GM19452 (cell line): ENCODE measurements around the gene ASB1.
"Not testable (repeated sequence)": the region's sequence is repeated elsewhere in the genome, so short reads cannot be mapped to it uniquely, and the experiment has no call there.

ENCODE experiments used
- ATAC-seq: cut with Tn5 transposase; IDR thresholded peaks from one replicate; pipeline ENCODE4 v1.9.1; 2021; ENCODE audit not compliant: unreplicated experiment

Gene ASB1

DNA sequence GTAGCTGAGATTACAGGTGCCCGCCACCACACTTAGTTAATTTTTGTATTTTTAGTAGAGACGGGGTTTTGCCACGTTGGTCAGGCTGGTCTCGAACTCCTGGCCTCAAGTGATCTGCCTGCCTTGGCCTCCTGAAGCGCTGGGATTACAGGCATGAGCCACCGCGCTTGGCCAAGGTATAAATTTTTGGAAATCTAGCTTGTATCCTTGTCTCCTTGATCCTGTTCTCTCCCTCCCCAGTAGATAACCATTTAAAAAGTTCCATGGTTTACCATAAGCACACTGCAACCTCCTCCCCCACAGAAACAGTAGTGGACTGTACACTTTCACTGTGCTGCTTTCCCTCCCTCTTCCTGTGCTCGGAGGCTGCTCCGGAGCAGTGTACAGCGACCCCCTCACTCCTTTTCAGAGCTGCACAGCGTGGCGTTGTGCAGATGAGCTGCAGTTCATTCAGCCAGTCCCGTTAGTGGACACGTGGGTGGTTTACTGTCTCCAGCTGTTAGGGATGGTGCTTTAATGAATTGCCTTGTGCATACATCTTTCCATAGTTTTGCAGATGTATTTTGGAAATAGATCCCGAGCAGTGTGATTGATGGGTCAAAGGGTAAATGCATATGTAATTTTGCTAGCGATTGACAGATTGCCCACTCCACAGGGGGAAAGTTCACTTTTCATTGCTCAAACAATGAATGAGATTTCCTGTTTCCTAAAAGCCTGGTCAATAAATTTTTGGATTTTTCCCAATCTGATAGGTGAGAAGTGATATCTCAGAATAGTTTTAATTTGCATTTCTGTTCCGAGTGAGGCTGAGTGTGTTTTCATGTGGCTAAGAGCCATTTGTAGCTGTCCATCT is 14.8 kb downstream of the ASB1 start:
- no peak for ATAC-seq

DNA sequence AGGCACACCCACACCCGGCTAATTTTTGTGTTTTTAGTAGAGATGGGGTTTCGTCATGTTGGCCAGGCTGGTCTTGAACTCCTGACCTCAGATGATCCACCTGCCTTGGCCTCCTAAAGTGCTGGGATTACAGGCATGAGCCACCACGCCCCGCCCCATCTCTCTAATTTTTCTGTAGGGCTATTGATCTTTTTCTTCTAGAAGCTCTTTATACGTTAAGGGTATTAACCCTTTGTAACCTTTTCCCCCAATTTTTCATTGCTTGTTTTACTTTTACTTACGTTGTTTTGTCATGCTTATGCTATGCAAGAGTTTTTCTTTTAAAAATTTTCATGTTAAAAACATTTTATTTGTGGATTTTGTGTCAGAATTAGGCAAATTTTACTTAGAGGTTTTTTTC is 15.5 kb downstream of the ASB1 start:
- not testable (repeated sequence) for ATAC-seq

DNA sequence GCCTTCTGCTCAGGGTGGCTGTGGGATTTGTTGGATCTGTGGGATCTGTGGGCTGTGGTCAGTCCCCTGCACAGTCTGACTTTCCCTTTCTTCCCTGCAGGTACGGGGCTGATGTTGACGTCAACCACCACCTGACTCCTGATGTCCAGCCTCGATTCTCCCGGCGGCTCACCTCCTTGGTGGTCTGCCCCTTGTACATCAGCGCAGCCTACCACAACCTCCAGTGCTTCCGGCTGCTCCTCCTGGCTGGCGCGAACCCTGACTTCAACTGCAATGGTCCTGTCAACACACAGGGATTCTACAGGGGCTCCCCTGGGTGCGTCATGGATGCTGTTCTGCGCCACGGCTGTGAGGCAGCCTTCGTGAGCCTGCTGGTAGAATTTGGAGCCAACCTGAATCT is 17.5 kb downstream of the ASB1 start:
- no peak for ATAC-seq

DNA sequence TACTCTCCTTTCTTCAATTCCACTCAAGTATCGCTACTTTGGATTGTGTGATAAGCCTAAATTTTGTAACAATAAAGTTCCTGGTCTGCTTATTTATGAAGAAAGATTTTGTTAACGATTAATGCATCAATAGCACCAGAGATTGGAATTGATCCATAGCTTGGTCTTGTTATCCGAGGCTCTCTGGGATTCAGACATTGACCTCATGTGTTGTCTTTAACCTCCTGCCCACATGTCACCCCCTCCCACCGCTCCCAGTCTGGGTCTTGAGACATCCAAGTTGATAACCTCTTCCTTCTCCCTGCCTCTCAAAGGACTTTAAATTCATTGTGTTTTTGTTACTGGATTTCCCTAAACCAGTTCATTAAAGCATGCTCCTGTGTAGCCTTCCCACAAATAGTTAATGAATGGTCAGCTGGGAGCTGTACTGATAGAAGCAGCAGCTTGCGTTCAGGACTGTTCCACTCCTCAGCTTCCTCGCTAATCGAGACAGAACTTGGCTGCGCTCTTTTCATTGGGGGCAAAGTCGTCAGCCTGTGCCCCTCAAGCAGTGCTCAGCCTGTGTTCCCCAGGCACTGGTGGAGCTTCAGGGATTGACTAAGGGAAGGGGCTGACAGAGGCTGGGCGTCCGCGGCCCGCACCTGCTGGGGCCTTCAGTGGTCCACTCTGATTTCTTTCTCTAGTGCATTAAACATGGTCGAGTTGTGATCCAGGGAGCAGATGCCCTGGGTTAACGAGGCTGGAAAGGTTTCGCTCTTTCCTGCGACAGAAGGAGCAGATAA is 18.9 kb downstream of the ASB1 start:
- no peak for ATAC-seq

DNA sequence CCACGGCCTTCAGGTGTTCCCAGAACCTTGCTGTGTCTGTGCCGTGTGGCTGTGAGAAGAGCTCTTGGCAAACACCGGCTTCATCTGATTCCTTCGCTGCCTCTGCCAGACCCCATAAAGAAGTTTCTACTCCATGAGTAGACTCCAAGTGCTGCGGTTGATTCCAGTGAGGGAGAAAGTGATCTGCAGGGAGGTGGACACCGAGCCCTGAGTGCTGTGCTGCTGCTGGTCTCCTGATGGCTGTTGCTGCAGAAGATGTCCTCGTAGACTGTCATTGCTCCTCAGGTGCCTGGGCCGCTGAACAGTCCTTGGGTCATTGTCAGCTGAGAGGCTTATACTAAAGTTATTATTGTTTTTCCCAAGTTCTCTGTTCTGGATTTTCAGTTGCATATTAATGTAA is 19.6 kb downstream of the ASB1 start:
- ATAC-seq = no peak

DNA sequence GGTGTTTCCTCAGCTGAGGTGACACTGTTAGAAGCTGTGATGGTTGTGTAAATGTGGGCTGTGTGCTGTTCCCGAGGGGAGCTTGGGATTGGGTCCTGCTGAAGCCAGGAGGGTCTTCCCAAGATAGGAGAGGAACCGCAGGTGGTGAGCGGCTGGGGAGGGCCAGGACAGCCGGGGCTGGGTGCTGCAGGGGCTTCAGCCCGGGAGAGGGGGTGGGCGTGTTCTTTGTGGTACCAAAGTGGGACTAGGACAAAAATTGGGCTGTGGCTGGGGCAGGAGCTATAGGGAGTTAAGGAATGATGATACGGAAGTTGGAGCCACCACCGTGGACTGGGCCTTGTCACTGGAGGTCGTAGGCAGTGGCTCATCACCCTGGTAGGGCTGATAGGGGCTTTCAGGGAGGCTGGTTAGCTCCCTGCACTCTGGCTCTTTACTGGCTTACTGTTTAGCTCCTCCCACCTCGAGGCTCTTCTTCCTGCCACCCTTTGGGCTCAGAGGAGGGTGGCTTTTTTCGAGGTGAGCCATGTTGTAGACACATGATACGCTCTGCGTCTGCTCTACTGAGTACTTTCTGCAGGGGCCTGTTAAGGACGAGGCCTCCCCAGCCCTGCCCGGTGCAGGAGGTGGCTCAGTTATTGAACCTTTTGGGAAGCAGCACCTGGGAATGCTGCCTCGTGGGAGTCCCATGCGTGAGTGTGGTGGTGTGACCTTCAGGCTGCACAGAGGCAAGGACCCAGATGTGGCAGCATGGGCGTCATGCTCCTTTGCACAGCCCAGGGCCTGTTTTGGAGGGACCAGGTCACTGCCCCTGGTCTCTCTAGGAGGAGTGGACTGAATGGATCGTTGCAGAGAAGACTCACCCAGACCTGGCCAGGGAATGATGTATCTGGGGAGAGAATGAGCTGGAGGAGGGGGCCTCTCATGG is 21.6 kb downstream of the ASB1 start:
- no peak for ATAC-seq

DNA sequence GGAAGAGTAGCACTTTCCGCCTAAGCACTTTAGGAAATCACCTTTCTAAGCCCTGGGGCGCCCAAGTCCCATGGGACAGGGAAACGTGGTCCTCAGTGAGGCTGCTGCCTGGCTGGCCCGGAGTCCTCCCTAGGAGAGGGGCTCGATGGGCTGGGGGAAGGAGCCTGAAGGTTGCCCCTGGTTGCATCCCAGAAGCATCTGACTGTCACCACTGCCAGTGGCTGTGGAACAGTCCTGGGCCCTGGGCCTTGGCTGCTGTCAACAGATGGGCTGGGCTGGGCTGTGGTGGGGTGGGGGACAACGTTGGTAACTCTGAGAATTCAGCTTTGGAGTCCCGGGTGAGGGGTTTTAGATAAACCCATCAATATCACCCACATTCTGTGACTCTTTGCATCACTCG is 22.5 kb downstream of the ASB1 start:
- no peak for ATAC-seq

DNA sequence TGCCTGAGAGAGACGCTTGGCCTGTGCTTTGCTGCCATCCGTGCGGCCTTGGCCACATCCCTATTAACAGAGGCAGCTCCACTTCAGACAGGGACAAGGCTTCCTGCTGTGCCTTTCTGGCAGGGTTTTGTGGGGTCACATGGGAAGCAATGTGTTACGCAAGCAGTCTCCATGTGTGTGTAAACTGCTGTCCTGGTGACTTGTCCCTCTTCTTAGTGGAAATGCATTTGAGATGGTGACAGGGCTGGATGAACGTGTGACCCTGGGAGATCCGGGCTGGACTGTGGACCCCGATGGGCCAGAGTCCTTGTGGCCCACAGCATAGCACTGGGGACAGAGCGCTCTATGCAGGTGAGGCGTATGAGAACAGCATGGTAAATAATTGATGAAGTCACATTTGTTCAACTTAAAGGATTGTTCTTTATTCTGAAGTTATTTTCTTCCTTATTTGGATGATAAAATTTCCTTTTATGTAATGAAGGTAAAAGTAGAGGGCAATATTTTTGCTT is 23.2 kb downstream of the ASB1 start:
- no peak for ATAC-seq

DNA sequence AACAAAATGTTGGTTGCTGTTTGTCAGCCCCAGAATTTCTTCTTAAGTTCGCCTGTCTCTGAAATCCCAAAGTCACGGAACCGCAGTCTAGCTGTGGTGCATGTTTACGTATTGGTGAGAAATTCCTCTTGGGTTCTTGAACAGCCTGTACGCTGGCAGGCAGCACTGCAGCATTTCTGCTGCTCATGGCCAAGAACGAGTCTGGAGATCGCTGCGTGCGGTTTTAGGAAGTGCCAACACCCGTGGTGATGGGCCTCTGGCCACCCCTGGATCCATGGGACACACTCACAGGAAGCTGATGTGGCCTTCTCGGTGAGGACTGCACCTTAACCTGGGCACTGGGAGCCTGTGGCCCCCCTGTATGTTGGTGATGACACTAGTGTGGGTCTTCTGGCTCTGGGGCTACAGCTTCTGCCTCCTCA is 23.7 kb downstream of the ASB1 start:
- ATAC-seq = no peak

DNA sequence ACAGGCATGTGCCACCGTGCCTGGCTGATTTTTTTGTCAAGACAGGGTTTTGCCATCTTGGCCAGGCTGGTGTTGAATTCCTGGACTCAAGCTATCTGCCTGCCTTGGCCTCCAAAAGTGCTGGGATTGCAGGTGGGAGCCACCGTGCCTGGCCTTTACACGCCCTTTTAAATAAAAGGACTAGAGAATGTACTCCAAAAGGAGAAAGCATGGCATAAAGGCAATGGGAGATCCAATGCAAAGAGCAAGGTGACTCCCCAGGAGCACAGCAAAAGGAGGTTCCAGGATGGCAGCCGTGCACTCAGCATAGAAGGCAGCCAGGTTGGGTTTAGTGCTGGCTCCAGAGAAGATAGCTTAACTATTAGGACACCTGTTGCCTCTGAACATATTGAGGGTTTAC is 27.1 kb downstream of the ASB1 start:
- no peak for ATAC-seq

DNA sequence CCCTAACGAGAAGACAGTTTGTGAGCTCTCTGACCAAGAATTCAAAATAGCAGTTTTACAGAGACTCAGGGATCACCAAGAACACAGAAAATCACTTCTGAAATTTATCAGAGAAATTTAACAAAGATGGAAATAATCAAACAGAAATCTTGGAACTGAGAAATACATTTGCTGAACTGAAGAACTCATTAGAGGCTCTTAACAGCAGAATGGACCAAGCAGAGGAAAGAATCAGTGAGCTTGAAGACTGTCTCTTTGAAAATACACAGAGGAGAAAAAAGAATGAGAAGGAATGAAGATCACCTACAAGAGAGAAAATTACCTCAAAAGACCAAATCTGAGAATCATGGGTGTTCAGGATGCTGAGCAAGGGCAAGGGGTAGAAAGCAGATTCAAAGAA is 29.7 kb downstream of the ASB1 start:
- ATAC-seq = no peak

DNA sequence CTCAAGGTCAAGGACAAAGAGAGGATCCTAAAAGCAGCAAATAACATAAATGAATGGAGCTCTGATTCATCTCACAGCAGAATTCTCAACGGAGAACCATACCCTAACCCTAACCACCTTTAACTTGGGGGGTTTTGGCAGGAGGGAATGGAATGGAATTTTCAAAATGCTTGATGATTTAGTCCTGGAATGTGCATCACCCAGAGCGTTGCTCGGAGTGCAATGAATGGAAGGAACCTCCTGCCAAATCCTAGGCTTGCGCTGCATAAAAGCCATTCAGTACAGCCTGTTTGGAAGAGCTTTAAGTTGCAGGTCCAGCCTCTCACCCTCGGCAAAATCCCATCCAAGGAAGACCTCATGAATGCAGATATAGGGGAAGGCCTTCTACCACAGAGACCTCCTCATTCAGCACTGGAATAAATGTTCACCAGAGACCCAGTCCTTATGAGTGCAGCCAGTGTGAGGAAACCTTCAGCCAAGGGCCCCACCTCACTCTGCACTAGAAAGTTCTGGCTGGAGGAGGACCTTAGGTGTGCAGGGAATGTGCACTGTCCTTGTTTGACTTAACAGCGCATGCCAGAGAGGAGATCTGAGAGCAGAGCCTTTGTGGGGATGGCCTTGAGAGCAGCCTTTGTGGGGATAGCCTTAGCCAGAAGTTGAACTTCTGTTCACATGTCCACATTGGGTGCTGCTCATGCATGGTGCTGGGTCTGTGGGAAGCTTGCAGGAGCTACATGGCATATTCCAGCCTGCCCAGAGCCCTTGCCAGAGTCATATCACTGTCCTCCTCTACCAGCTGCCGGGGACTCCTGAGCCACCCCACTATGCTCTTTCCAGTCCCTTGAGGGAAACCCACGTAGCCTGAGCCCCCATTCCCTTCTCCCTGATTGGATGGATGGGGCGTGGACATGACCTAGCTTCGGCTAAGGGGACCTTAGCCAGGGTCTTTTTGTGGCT is 30.5 kb downstream of the ASB1 start:
- ATAC-seq = no peak

DNA sequence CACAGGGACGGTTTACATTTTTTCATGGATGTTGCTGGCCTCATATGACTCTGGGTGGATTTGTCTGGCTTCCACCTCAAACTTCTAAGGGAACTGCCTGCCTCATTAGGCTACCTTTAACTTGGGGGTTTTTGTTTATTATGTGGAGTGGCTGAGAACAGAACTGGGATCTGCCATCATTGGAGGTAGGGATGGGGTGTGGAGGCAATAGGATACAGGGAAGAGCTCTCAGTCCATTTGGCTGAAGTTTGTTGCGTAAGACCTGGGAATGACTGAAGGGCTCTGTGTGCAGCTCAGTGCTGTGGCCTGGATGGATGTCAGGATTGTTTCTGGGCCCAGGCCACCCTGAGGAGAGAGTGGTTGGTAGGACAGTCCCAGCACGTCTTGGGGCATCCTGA is 31.2 kb downstream of the ASB1 start:
- ATAC-seq = no peak

DNA sequence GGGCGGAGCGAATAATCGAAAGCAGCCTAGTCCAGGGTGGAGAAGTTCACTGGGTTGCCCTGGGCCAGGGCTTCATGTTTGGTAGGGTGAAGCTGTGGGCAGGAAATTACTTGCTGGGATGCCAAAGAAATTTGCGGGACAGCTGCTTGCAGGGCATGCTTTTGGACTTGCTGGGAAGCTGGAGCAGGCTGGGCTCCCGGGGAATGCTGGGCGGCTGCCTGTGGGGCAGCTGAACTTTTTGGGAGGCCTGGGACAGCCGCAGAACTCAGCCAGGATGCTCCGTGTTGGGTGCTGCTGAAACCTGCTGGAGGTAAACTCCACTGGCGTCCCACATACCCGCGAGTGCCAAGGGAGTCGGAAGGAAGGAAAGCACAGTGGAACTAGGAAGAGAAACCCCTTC is 31.9 kb downstream of the ASB1 start:
- ATAC-seq = no peak

DNA sequence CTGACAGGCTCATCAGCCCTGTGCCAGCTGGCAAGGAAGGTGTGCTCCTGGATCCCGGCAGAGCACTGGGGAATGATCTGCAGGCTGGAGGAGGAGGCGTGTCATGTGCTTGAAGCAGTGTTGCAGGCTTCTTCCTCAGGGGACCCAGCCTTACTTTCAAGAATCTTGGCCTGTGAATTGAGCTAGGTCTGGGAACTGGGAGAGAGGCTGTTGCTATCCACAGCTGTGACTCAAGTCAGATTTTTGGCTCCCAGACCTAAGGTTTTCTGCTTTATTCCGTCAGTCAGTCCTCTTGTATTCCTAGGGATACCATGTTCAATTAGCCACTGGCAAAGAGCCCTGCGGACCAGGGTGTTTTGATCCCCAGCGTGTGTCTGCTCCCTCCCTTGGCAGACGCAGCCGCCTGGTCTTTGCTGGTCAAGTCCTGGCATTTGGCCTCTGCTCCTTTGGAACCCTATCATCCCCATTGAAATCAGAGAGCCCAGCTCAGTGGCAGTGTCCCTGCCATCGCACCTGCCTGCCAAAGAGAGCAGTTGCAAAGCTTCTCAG is 32.4 kb downstream of the ASB1 start:
- no peak for ATAC-seq

DNA sequence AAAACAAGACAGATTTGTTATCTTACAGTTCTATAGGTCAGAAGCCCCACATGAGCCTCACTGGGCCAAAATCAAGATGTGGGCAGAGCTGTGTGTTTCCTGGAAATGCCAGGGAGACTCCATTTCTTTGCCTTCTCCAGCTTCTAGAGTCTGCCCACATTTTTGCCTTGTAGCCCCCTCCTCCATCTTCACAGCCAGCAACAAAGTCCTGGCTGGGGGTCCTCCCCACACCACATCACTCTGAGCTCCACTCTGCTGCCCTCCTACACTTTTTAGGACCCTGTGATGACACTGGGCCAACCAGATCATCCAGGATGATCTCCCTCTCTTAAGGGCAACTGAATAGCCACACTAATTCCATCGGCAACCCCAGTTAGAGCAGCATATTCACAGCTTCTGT is 34.3 kb downstream of the ASB1 start:
- no peak for ATAC-seq

DNA sequence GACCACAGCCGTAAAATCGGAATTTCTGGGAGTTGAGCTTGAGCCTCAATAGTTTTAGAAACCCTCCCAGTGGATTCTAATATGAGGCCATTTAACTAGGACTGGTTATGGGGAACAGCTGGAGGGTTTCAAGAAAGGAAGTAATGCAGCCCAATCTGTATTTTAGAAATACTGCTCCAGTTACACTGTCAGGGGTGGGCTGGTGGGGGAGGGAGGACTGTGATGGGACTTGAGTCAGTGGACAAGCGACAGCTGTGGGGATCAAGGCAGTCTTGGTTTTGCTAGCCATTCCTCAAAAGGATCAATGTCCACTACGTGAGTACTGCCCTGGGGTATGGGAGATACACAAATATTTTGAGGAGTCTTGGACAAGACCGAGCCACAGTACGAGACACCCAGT is 34.8 kb downstream of the ASB1 start:
- no peak for ATAC-seq

DNA sequence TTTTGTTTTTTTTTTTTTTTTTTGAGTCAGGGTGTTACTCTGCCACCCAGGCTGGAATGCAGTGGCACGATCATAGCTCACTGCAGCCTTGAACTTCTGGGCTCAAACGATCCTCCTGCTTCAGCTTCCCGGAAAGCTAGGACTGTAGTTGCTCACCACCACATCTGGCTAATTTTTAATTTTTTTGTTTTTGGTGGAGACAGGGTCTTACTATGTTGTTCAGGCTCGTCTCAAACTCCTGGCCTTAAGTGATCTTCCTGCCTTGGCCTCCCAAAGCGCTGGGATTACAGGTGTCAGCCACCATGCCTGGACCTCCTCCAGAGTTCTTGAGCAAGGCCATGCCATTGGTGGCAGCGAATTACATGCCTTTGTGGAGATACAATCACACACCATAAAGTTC is 35.2 kb downstream of the ASB1 start:
- ATAC-seq = no peak

DNA sequence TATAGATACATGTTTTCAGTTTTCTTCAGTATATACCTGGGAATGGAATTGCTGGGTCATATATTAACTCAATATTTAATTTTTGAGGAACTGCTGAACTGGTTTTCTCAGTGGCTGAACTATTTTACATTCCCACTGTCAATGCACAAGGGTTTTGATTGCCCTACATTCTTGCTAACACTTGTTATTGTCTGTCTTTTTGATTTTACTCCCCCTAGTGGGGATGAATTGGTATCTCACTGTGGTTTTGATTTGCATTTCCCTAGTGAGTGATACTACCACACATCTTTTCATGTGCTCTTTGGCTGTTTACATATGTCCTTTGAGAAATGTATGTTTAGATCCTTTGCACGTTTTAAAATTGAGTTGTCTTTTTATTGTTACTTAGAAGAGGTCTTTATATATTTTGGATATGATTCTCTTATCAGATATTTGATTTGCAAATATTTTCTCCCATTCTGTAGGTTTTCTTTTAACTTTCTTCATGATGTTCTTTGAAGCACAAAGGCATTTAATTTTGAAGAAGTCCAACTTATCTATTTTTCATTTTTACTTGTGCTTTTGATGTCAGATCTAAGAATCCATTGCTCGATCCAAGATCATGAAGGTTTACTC is 36.2 kb downstream of the ASB1 start:
- no peak for ATAC-seq
